HL-60/S4 (cell line): ENCODE data around the gene SDR42E1.
"Not testable (repeated sequence)": the region's sequence is repeated elsewhere in the genome, so short reads cannot be mapped to it uniquely, and the experiment has no call there.

ENCODE experiments used
- in situ Hi-C: fragments of 300-500 bp; cut with MboI; formaldehyde crosslinking; loops from 2 replicates; pipeline ENCODE4 v1.14.3; 2022; ENCODE audit warnings: low sequenced_read_pairs

The SDR42E1 gene

DNA sequence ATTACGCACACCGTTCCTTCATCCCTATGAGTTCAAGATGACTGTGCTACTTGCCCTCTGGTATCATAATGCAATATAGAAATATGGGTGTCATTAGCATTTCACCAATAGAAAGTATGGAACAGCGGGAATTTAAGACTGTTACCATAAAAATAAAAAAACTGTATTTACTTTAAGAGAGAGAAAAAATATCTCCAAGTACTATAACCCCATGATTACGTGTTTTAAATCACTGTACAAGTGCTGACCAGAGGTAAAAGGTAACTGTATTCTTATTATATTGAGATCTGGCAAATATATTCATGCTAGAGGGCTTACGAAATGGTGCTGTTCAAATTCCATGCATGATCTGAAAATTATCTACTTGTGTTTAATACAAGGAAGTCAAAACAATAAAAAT, 5.2 kb downstream of the SDR42E1 start:
- in situ Hi-C loops = no loop called here

DNA sequence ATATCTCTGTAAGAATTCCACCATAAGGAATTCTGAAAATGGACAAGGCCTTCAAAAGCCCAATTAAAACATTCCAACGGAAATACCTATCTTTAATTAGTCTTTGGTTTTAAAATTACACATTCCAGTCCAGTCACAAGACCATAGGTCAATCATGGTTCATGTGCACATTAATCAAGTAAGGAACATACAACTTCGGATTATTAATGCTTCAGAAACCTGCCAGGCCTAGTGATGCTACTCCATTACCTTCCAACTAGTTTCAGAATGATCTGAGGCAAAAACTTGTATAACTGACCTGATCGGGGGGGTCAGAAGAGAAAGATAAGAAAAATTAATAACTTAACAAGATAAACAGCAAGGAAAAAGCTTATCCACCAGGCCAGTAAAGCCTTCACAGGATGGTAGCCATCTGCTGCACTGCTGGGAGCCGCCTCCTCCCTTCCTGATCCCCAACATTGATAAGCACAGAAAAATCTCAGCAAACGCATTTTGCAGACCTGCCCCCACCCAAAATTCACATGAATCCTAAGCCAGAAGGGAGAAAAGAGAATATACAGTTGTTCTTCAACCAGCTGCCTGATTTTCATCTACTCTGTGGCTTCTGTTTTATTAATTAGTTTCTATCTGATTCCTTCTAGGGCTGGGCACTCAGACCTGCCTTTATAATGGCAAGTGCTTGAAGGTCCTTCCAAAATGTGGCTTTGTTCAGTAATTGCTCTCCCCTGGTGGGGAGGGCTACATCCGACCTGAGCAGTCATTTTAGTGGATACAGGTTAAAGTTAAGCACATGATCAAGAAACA, 6.0 kb downstream of the SDR42E1 start:
- in situ Hi-C loops = no loop called here

DNA sequence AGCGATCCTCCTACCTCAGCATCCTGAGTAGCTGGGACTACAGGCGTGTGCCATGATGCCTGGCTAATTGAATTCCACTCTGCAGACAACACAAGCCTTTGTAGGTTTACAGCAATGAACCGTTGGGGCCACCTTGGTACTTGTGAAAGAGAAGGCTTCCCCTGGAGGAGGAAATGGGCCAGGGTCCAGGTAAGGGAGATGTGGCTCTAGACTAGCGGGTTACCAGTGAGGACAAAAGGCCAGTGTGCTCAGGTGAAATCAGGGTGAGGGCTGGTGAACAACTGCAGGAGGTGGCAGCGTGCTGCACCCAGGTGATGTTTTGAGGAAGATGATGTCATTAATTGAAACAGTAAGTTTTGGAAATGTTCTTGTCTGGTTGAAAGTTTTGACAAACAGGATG, 6.7 kb downstream of the SDR42E1 start:
- in situ Hi-C loops = no loop called here

DNA sequence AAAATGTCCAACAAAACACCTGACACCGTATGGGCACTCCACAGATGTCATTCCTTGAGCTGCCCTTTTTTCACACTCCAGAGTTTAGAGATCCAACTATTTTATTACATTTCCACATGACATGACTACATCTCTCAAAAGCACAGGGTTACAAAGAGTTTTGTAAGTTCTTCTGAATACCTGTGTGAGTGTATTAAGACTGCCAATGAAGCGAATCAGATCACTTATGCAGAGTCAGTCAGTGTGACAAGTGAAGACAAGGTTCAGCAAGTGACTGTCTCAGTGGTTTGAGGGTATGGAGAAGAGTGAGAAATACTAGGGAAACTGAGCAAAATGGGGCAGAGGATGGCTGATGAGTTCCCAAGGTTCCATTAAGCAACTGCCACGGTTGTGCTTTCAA, 8.4 kb downstream of the SDR42E1 start:
- in situ Hi-C loops = no loop called here

DNA sequence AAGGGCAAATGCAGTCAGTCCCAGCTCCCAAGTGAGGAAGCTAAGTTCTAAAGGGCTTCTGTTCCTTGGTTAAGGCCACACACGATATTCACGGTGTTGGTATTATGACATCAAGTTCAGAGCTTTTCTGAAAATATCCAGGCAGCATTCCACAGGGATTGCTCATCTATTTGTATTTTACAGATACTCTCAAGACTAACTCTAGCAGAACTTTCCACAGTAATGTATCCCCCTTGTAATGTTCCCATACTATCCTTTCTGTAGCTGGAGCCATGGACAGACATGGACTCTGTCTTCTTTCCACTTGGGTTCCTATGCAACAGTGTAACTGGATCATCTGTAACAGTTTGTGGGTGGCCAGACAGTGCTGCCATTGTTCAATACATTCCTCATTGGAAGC, 13.5 kb downstream of the SDR42E1 start:
- in situ Hi-C loops = no loop called here

DNA sequence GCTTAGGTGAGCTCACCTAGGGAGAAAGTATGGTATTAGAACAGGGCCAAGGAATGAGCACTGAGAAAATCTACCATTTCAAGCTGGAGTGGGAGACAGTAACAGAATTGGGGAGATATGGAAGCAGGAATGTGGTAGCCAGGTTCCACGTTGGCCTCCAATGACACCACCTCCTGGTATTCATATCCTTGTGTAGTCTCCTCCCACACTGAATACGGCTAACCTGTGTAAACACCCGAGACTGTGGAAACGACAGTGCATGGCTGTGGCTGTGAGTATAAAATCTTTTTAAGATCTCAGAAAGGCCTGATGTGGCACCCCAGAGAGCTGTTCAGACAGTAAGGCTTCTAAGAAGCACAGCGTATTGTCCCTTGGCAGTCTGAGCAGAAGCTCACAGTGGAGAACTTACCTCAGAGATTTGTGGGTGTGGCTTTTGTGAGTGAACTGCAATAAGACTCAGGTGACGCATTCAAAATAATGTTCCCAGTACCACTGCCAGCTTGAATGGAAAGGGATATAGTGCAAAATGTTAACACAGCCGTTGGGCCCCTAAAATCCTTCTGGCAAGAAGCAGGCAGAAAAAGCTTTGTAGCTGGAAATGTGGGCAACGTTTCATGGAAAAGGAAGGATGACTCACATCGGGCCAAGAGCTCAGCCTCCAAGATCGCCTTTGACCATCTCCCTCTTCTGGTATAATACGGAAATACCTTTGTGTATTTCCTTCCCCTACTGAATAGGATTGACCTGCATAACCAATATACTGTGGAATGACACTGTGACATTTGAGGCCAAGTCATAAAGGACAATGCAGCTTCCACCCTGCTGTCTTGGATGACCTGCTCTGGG, 14.4 kb downstream of the SDR42E1 start:
- in situ Hi-C loops = no loop called here

DNA sequence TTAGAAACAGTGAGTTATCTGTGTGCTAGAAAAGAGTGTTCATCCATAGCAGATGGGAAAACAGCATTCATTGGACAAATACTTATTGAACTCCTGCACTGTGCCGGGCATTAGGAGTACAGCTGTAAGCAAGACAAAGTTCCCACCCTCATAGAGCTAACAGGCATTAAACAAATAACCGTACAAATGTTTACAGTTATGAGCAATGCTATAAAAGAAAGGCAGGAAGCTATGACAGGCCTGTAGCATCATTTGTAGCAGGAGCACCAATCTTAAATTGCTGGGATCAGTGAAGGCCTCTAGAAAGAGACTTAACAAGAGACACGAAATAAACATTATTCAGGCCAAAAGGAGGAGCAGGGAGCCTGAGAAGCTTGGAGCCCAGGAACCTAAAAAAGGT, 15.6 kb downstream of the SDR42E1 start:
- in situ Hi-C loops = no loop called here

DNA sequence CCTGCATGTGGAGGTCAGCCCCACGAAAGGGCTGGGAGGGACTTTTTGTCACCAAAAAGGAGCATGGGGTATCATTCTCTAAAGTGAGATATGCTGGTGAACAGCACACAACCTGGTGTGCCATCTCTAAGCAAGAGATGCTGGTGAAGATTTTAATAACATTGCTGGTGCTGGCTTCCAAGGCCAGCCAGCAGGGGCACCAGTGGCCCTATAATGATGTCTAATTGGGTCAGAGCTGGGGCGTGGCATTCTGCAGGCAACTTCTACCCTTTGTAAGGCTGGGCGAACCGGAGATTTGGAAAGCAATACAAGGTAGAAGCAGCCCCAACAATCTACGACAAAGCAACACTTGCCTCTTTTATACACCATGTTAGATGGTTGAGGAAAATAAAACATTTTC, 16.8 kb downstream of the SDR42E1 start:
- in situ Hi-C loops = no loop called here

DNA sequence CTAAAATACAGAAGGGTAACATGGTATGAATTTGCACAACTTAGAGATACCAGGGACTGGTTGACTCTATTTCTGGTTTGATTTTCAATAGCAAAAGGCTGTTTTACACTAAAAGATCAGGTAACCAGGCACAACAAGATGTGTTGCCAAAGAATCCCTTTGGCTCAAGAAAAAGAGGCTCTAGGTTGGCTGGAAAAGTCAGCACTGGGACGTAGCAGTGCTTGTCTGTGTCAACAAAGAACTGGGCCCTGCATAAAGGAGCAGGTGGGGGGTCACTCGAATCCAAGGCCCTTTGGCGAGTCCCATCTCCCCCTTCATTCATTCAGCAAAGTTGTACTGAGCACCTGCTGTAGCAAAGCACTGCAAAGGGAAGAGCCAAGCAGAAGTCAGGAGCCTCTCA, 18.4 kb downstream of the SDR42E1 start:
- in situ Hi-C loops = no loop called here

DNA sequence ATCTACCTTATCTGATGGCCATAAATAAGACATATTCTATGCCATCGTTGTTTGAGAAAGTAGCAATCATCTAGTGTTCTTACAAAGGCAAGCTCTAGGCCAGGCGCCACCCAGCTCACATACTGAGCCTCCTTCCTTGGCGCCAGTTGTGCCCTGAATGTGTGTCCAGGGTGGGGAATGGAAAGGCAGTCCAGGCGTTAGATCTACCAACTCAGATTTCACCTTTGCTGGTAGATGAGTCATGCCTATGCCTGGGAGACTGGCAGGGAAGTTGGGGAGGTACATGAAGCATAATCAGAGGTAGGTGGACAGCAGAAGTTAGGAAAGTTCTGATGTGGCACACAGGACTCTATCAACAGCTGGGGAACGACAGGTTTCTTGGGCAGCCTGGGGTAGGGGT, 23.6 kb downstream of the SDR42E1 start:
- in situ Hi-C loops = no loop called here

DNA sequence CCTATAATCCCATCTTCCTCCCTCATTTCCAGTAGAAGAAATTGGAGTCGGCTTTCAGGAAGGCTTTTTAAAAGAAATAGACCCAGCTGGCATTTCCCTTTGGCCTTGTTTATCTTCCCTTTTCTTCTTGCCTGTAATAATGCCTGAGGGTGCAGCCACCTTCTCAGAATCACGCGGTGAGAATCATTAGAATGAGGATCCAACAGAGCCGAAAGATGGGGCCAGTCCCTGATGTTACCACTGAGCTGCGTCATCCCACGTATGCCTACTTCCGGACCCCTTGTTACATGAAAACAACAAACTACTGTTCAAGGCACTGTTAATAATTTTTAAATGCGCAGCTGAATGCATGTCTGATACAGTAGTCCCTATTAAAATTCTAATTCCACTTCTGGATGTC, 24.1 kb downstream of the SDR42E1 start:
- in situ Hi-C loops = no loop called here

DNA sequence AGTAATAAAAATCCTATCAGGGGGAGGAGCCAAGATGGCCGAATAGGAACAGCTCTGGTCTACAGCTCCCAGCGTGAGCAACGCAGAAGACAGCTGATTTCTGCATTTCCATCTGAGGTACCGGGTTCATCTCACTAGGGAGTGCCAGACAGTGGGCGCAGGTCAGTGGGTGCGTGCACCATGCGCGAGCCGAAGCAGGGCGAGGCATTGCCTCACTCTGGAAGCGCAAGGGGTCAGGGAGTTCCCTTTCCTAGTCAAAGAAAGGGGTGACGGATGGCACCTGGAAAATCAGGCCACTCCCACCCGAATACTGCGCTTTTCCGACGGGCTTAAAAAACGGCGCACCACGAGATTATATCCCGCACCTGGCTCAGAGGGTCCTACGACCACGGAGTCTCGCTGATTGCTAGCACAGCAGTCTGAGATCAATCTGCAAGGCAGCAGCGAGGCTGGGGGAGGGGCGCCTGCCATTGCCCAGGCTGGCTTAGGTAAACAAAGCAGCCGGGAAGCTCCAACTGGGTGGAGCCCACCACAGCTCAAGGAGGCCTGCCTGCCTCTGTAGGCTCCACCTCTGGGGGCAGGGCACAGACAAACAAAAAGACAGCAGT, 33.8 kb downstream of the SDR42E1 start:
- in situ Hi-C loops = not testable (repeated sequence)

DNA sequence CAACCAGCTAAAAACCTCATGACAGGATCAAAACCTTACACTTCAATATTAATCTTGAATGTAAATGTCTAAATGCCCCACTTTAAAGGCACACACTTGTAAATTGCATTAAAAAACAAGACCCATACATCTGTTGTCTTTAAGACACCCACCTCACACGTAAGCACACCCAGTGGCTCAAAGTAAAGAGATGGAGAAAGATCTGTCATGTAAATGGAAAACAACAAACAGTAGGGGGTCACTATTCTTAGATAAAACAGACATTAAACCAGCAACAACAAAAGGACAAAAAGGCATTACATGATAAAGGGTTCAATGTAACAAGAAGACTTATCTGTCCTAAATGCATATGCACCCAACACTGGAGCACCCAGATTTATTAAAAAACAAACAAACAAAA, 35.6 kb downstream of the SDR42E1 start:
- in situ Hi-C loops = no loop called here

DNA sequence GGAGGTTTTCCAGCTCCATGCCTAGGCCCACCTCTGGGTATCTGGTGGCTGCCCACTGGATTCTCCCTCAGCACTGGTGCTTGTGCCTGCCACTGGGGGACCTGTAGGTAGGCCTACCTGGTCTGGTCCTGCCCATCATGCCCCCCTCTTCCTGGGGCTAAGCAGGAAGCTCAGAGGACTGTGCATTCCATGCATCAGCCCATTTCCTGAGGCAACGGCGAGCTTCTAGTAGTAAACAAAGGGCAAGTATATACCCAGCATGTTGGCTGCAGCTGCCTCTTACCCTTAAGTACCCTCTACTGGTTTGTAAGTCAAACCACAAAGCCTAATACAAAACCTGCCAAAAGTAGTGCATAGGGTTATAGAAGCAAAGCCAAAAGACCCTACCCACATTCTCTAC, 37.5 kb downstream of the SDR42E1 start:
- in situ Hi-C loops = no loop called here

DNA sequence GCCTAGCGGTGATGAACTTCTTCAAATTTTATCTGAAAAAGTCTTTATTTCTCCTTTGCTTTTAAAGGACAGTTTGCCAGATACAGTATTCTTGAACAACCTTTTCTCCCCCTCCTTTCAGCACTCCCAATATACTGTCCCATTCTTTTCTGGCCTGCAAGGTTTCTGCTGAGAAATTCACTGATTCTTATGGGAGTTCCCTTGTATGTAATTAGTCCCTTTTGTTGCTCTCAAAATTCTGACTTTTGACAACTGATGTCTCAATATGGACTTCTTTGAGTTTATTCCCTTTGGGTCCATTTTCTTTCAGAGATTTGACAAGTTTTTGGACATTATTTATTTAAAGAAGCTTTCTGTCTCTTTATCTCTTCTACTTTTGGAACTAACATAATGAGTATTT, 39.4 kb downstream of the SDR42E1 start:
- in situ Hi-C loops = no loop called here

DNA sequence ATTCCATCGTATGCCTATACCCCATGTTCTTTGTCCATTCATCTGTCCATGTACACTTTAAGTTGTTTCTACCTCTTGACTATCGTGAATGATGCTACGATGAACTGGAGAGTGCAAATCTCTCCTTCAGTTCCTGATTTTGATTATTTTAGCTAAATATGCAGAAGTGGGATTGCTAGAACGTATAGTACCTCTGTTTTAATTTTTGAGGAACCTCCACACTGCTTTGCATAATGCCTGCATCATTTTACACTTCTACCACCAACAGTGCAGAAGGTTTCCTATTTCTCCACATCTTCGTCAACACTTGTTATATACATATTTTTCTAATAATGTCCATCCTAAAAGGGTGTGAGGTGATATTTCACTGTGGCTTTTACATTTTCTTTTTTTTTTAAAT, 43.9 kb downstream of the SDR42E1 start:
- in situ Hi-C loops = no loop called here

DNA sequence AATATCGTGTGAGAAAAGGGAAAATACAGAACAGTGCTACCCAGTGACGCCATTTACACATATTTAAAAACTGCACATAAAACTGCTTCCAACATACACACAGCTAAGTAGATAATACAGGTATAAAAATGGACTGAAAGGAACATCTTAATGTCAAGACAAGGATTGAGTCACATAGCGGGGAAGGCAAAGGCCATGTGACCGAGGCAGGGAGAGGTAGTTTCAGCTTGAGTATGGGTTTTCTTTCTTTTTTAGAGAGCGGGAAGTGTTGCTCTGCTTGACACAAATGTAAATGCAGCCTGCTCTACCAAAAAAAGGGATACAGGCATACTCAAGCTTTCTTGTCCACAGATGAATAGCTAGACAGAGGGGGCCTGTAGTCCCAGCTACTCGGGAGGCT, 46.5 kb downstream of the SDR42E1 start:
- in situ Hi-C loops = no loop called here

DNA sequence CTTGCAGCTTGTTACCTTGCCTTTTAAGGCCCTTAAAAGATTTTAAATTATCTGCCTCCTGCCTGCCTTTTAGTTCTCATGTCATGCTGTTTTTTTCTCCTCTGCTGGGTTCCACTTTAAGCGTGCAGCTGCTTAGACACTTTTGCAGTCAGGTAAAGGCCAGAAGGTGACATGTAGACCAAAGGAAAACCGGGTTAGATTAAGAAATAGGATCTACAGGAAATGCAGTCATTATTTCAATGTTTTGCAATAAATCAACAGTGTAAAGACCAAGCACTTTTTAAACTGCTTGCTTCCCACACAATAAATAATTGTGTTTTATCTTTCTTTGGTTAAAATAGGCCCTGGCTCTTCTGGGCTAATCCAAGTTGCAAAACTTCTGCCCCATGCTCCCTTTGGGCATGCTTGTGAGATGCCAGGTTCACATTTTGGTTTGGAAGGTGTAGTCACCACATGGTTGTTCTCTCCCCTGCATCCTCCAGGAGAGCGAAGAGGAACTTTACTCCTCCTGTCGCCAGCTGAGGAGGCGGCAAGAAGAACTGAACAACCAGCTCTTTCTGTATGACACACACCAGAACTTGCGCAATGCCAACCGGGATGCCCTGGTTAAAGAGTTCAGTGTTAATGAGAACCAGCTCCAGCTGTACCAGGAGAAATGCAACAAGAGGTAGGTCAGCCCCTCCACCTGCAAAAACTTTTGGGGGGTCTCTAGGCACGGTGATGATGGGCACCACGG, 54.9 kb downstream of the SDR42E1 start:
- in situ Hi-C loops = no loop called here

DNA sequence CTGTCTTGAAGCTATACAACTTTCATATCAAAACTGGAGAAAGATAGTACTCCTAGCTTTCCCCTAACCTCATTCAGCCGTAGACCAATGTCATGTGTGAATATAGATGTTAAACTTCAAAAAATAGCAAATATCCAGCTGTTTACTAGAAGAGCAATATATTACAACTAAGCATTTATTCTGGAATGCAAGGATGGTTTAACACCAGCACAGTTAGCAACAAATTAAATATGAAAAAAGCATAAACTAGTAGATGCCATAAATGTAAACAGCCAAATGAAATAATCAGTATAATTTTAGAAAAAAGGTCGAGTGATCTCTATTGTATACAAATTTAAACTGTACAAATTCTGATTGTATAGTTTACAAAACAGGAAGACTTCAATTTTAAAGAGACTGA, 59.7 kb downstream of the SDR42E1 start:
- in situ Hi-C loops = no loop called here

DNA sequence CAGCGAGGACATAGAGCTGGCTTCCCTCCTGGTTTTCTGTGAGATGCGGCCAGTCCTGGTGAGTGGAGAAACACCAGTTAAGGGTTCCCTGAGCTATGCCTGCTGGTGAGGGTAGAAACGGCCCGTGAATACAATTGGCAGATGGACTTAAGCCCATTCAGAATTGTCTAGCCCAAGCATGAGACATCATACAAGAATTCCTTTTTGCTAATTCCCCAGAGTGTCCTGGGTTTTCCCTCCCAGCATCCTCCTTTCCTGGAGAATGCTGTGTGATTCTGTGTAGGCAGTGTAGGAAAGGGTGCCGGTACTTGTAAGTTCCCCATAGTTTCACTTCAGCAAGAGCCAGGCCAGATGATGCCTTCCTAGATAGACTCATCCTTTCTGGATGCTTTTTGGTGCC, 65.1 kb downstream of the SDR42E1 start:
- in situ Hi-C loops = no loop called here

DNA sequence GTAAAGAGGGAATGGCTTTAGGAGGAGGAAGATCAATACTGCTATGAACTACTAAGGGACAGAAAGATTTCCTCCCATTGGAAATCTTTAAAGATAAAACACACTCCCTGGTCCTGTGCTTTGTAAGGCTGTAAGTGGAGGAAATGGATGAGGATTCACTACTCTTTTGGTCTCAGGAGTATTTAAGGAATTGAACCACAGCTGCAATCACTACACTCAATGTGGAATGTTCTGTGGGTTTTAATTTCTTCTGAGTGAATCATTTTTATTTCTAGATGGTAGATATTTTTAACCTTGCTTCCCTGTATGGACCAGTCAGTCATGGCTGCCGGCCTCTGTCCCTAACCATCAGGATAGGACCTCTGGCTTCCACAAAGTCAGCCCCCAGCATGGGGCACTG, 65.6 kb downstream of the SDR42E1 start:
- in situ Hi-C loops = no loop called here
